Neuronal stem cell (in vitro differentiated cells): Measurements from ENCODE around the gene MED12L.

ENCODE experiments used
- DNase-seq: peaks from one replicate; pipeline ENCODE4 v3.0.0-alpha.2; 2013; ENCODE audit warnings: low spot score
- H2AFZ ChIP-seq: one replicate; pipeline ENCODE4 v1.6.1; 2013; ENCODE audit warnings: mild to moderate bottlenecking, low read length, inconsistent platforms
- H2AK5ac ChIP-seq: 2 replicates; pipeline ENCODE4 v1.6.1; 2013; ENCODE audit warnings: low read depth, mild to moderate bottlenecking, inconsistent platforms, low read length, moderate library complexity, mixed read lengths
- H2BK120ac ChIP-seq: 2 replicates; pipeline ENCODE4 v1.6.1; 2013; ENCODE audit warnings: low read depth, mild to moderate bottlenecking, inconsistent platforms, low read length, moderate library complexity, mixed read lengths
- H2BK12ac ChIP-seq: one replicate; pipeline ENCODE4 v1.6.1; 2013; ENCODE audit warnings: low read length, inconsistent platforms
- H2BK15ac ChIP-seq: 2 replicates; pipeline ENCODE4 v1.6.1; 2013; ENCODE audit warnings: mild to moderate bottlenecking, low read length, inconsistent platforms, mixed read lengths
- H2BK5ac ChIP-seq: one replicate; pipeline ENCODE4 v1.6.1; 2013; ENCODE audit warnings: inconsistent platforms, mild to moderate bottlenecking, low read length, moderate library complexity
- H3K14ac ChIP-seq: one replicate; pipeline ENCODE4 v1.6.1; 2013; ENCODE audit warnings: low read length, inconsistent platforms
- H3K18ac ChIP-seq: 2 replicates; pipeline ENCODE4 v1.6.1; 2013; ENCODE audit warnings: low read length, inconsistent platforms
- H3K23ac ChIP-seq: 2 replicates; pipeline ENCODE4 v1.6.1; 2013; ENCODE audit warnings: low read depth, mild to moderate bottlenecking, mixed read lengths, low read length, inconsistent platforms; ENCODE audit not compliant: poor library complexity
- H3K27ac ChIP-seq: replicated peaks from 3 replicates; pipeline ENCODE4 v1.5.1; 2013; ENCODE audit warnings: low read length, inconsistent platforms
- H3K27me3 ChIP-seq, 3 experiments: 2 replicates each; pipeline ENCODE4 v1.6.1; 2013; ENCODE audit warnings: low read length in 3 of 3, mild to moderate bottlenecking in 2 of 3, inconsistent platforms in 1 of 3, low read depth in 1 of 3, mixed read lengths in 1 of 3, moderate library complexity in 1 of 3; ENCODE audit not compliant: control insufficient read depth in 3 of 3, insufficient read depth in 3 of 3
- H3K36me3 ChIP-seq, 2 donors: replicated peaks in 1 of 2; 2 replicates each; pipeline ENCODE4 v1.6.1; 2013; ENCODE audit warnings: low read length in 2 of 2; ENCODE audit not compliant: control insufficient read depth in 2 of 2, insufficient read depth in 2 of 2
- H3K4ac ChIP-seq: 2 replicates; pipeline ENCODE4 v1.6.1; 2013; ENCODE audit warnings: inconsistent platforms, mild to moderate bottlenecking, low read length, moderate library complexity
- H3K4me1 ChIP-seq, 2 donors: 1 replicate in 1 of 2; 2 replicates in 1 of 2; pipeline ENCODE4 v1.6.1; 2013; ENCODE audit warnings: low read length in 2 of 2, low read depth in 1 of 2; ENCODE audit not compliant: control insufficient read depth in 2 of 2, insufficient read depth in 1 of 2
- H3K4me2 ChIP-seq: one replicate; pipeline ENCODE4 v1.6.1; 2013; ENCODE audit warnings: mild to moderate bottlenecking, low read length, inconsistent platforms; ENCODE audit not compliant: insufficient read depth, poor library complexity, severe bottlenecking
- H3K4me3 ChIP-seq, 2 donors: 2 replicates each; pipeline ENCODE4 v1.5.1; 2013; ENCODE audit warnings: low read length in 2 of 2, mild to moderate bottlenecking in 2 of 2, inconsistent platforms in 1 of 2, moderate library complexity in 1 of 2
- H3K79me1 ChIP-seq: one replicate; pipeline ENCODE4 v1.6.1; 2013; ENCODE audit warnings: low read depth, mild to moderate bottlenecking, inconsistent platforms, low read length, moderate library complexity
- H3K9ac ChIP-seq: one replicate; pipeline ENCODE4 v1.6.1; 2013; ENCODE audit warnings: mild to moderate bottlenecking, low read depth, low read length, inconsistent platforms; ENCODE audit not compliant: poor library complexity
- H3K9me3 ChIP-seq, 2 donors: replicated peaks in 1 of 2; 2 replicates each; pipeline versions ENCODE3 to v1.6.1; 2013; ENCODE audit warnings: low read length in 2 of 2, mild to moderate bottlenecking in 2 of 2, inconsistent platforms in 1 of 2, low read depth in 1 of 2, mixed read lengths in 1 of 2, moderate library complexity in 1 of 2; ENCODE audit not compliant: control insufficient read depth in 2 of 2, insufficient read depth in 1 of 2
- H4K8ac ChIP-seq: one replicate; pipeline ENCODE4 v1.6.1; 2013; ENCODE audit warnings: low read depth, mild to moderate bottlenecking, inconsistent platforms, low read length, moderate library complexity
- H4K91ac ChIP-seq: one replicate; pipeline ENCODE4 v1.6.1; 2013; ENCODE audit warnings: low read length, low read depth, mild to moderate bottlenecking, inconsistent platforms; ENCODE audit not compliant: poor library complexity
- whole genome bisulfite sequencing, 2 donors: extraction: QIAGEN DNeasy Blood & Tissue Kit; methylation state at CpG; one replicate each; pipeline ENCODE4 v1.1.7; 2013; ENCODE audit warnings: missing lambda C conversion rate in 2 of 2, mixed read lengths in 1 of 2; ENCODE audit not compliant: insufficient read length in 2 of 2, insufficient replicate concordance in 1 of 2; ENCODE audit errors: extremely low coverage in 2 of 2; 5-methylcytosine and 5-hydroxymethylcytosine counted together

The MED12L gene

GRCh38 chr3:151410891-151411559 lies 325.6 kb downstream of the MED12L start:
- Histone ChIP-seq H3K36me3 (no peaks in the 10 kb centered on the region), H4K8ac (no peak overlapping the region), H3K4me3 (no peak overlapping the region), H3K79me1 (no peaks in the 10 kb centered on the region), H2BK5ac (no peak overlapping the region), H2BK12ac (no peak overlapping the region), H3K27ac (no peak overlapping the region), H2AK5ac (no peak overlapping the region), H3K14ac (no peak overlapping the region), H3K18ac (no peak overlapping the region), H2BK15ac (no peak overlapping the region), H3K9ac (no peak overlapping the region), H2BK120ac (no peak overlapping the region), H3K27me3 (no peaks in the 10 kb centered on the region), H3K4me1 (no peaks in the 10 kb centered on the region), H3K9me3 (no peaks in the 10 kb centered on the region), H4K91ac (no peak overlapping the region), H3K4ac (no peak overlapping the region), H3K4me2 (no peak overlapping the region), H3K23ac (peak overlapping the region; percentile 22), H2AFZ (no peak overlapping the region)
- no CpG with 5 or more reads among the region's 9 CpGs for WGBS, 2 donors
- no peak for DNase-seq

- no peak for DNase-seq
Observed at GRCh38 chr3:151412989-151413388, 327.5 kb downstream of the MED12L start.

DNA sequence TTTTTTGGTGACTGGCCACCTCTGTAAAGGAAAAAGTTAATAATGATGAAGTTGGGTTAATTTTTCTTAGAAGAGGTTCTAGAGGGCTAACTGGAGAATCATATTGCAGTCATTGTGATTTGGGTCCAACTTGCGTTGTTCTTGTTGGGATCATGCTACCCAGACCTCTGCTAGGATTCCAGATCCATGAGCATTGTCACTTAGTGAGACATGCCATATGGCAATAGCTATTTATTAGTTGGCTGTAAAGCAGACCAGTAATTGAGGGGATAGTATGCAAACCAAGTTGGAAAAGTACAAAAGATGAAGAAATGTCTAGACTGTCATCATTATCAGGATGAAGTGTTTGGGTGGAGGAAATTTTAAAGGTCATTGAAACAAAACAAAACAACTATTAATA lies 329.8 kb downstream of the MED12L start:
- H3K4ac ChIP-seq = no peak overlapping the region
- no peak overlapping the region for H2AK5ac ChIP-seq
- no peaks in the 10 kb centered on the region for H3K27me3 ChIP-seq
- H3K36me3 ChIP-seq = peaks cover 0 to 2% of the 10 kb centered on the region in 2 donors
- no peaks in the 10 kb centered on the region for H3K79me1 ChIP-seq
- H3K4me1 ChIP-seq = no peaks in the 10 kb centered on the region
- no peak overlapping the region for H2BK15ac ChIP-seq
- H3K18ac ChIP-seq = no peak overlapping the region
- no peak overlapping the region for H3K14ac ChIP-seq
- no peak overlapping the region for H3K27ac ChIP-seq
- no peaks in the 10 kb centered on the region for H3K9me3 ChIP-seq
- H3K9ac ChIP-seq = no peak overlapping the region
- H3K4me2 ChIP-seq = no peak overlapping the region
- H3K23ac ChIP-seq = no peak overlapping the region
- H4K91ac ChIP-seq = no peak overlapping the region
- no peak for DNase-seq
- no peak overlapping the region for H3K4me3 ChIP-seq
- WGBS, 2 donors = no CpG with 5 or more reads among the region's 1 CpG
- H2BK120ac ChIP-seq = no peak overlapping the region
- H2AFZ ChIP-seq = no peak overlapping the region
- H2BK5ac ChIP-seq = no peak overlapping the region
- H4K8ac ChIP-seq = no peak overlapping the region
- H2BK12ac ChIP-seq = no peak overlapping the region

More at GRCh38 chr3:151412989-151413388, 327.5 kb downstream of the MED12L start:
- no peak overlapping the region for H2BK12ac ChIP-seq
- H3K4me2 ChIP-seq = no peak overlapping the region
- H2BK5ac ChIP-seq = no peak overlapping the region
- H2AFZ ChIP-seq = no peak overlapping the region
- H3K4ac ChIP-seq = no peak overlapping the region
- no peaks in the 10 kb centered on the region for H3K4me1 ChIP-seq
- H3K27ac ChIP-seq = no peak overlapping the region
- no peaks in the 10 kb centered on the region for H3K9me3 ChIP-seq
- H4K8ac ChIP-seq = no peak overlapping the region
- H4K91ac ChIP-seq = no peak overlapping the region
- no peak overlapping the region for H3K9ac ChIP-seq
- no peak overlapping the region for H2BK15ac ChIP-seq
- H3K18ac ChIP-seq = no peak overlapping the region
- no peaks in the 10 kb centered on the region for H3K27me3 ChIP-seq
- H3K23ac ChIP-seq = no peak overlapping the region
- no peak overlapping the region for H2AK5ac ChIP-seq
- H3K14ac ChIP-seq = no peak overlapping the region
- no peak overlapping the region for H2BK120ac ChIP-seq
- H3K4me3 ChIP-seq = no peak overlapping the region
- peaks cover 0 to 2% of the 10 kb centered on the region in 2 donors for H3K36me3 ChIP-seq
- WGBS, 2 donors = no CpG with 5 or more reads among the region's 5 CpGs
- no peaks in the 10 kb centered on the region for H3K79me1 ChIP-seq

GRCh38 chr3:151419806-151420205 lies 334.3 kb downstream of the MED12L start:
- H2BK12ac ChIP-seq = no peak overlapping the region
- H2BK120ac ChIP-seq = no peak overlapping the region
- H3K27ac ChIP-seq = no peak overlapping the region
- no peak overlapping the region for H3K4me2 ChIP-seq
- H3K9me3 ChIP-seq = no peaks in the 10 kb centered on the region
- no peak overlapping the region for H3K9ac ChIP-seq
- no peaks in the 10 kb centered on the region for H3K27me3 ChIP-seq
- H2BK5ac ChIP-seq = no peak overlapping the region
- H3K14ac ChIP-seq = no peak overlapping the region
- no CpG with 5 or more reads among the region's 6 CpGs for WGBS, 2 donors
- H4K91ac ChIP-seq = no peak overlapping the region
- no peak overlapping the region for H3K18ac ChIP-seq
- no peak overlapping the region for H3K4ac ChIP-seq
- no peak overlapping the region for H3K23ac ChIP-seq
- H4K8ac ChIP-seq = no peak overlapping the region
- peaks cover 0 to 5% of the 10 kb centered on the region in 2 donors for H3K36me3 ChIP-seq
- H2AFZ ChIP-seq = no peak overlapping the region
- no peak overlapping the region for H2BK15ac ChIP-seq
- no peak overlapping the region for H2AK5ac ChIP-seq
- H3K4me1 ChIP-seq = no peaks in the 10 kb centered on the region
- no peaks in the 10 kb centered on the region for H3K79me1 ChIP-seq
- H3K4me3 ChIP-seq = no peak overlapping the region
- no peak for DNase-seq
